ENCODE measurements around the gene TBC1D4. TPM values are rescaled to one million over a fixed set of nuclear protein-coding genes. Genes with fewer than 3 reads are reported as not detected.

TBC1D4 gene
- total RNA-seq, 4 donors from 2014 or later = 38.5 to 53.0 (median 44.1) TPM

DNA sequence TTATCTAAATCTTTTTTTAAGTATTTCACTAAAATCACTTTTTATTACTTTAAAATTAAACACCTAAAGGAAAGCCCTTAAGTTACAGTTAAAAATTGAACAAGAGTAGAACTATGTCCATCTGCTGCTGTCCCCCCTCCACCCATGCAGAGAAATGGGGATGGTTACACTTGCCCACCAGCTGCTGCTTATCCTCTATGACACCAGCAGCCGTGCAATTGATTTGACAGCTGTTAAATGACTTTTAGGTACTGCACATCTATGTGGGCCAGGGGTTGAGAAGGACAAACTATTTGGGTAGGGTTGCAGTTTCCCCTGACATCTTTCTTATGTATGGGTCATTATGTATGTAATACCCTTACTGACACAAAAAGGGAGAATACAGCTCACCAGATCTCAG is 77.2 kb downstream of the TBC1D4 start:
- no peak overlapping the region for H3K4me3 ChIP-seq (ENCODE audit: low read depth, poor library complexity, severe bottlenecking)
- intact Hi-C loops (cut with DNase I; ENCODE audit: low total_unique reads) = no loop called here
- 83 to 88% methylated on average over 1 of the region's 1 CpG for WGBS, 2 donors

DNA sequence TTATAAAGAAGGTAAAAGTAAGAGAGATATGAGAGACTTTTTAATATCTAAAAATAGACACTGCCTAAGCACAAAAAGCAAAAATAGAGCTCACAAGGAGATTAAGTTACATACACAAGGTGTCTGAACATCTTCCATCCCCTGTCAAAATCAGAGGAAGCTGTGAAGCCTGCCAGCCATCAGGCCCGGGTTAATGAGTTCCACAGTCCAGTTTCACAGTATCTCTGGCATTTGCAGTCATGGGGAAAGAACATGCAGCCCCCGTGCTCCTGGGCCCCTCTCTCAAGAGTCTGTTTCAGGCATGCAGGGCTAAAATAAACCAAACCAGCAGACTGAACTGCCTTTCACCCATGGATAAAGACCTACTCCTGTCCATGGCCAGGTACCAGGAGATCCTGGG is 79.2 kb downstream of the TBC1D4 start:
- TF ChIP-seq POLR2A (IDR thresholded peaks at IDR 0.05) = no peak
- TF ChIP-seq, protein P1, sequence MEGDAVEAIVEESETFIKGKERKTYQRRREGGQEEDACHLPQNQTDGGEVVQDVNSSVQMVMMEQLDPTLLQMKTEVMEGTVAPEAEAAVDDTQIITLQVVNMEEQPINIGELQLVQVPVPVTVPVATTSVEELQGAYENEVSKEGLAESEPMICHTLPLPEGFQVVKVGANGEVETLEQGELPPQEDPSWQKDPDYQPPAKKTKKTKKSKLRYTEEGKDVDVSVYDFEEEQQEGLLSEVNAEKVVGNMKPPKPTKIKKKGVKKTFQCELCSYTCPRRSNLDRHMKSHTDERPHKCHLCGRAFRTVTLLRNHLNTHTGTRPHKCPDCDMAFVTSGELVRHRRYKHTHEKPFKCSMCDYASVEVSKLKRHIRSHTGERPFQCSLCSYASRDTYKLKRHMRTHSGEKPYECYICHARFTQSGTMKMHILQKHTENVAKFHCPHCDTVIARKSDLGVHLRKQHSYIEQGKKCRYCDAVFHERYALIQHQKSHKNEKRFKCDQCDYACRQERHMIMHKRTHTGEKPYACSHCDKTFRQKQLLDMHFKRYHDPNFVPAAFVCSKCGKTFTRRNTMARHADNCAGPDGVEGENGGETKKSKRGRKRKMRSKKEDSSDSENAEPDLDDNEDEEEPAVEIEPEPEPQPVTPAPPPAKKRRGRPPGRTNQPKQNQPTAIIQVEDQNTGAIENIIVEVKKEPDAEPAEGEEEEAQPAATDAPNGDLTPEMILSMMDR (IDR thresholded peaks at IDR 0.05) = no peak
- WGBS, 2 donors = 67 to 69% methylated on average over 2 of the region's 2 CpGs
- intact Hi-C loops (cut with DNase I; ENCODE audit: low total_unique reads) = no loop called here

More for the DNA sequence above, 77.2 kb downstream of the TBC1D4 start:
- no peak for DNase-seq (ENCODE audit: low spot score in 2 of 2)
- TF ChIP-seq, protein P1 (IDR thresholded peaks at IDR 0.05) = no peak
- no peak for TF ChIP-seq POLR2A (IDR thresholded peaks at IDR 0.05)

DNA sequence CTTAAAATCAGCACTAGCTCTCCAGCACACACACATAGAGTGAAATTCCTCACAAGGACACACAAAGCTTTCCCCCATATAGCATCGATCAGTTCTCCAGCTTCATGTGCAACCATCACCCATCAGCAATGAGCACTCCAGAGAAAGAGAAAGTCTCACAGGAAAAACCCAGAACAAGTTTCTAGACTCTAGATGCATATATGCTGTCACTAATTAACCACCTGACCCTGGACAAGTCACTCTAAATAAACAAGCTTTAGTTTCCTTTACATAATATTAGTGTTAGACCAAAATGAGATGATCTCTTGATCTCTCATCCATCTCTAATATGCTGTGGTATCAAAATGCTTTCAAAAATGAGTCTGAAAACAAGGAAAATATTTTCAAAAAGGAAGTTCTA is 81.2 kb downstream of the TBC1D4 start:
- intact Hi-C loops (cut with DNase I; ENCODE audit: low total_unique reads) = no loop called here
- H3K4me3 ChIP-seq (ENCODE audit: low read depth, poor library complexity, severe bottlenecking) = no peak overlapping the region
- no peak for DNase-seq (ENCODE audit: low spot score in 2 of 2)
- 96 to 100% methylated on average over 1 of the region's 1 CpG for WGBS, 2 donors
- no peak for TF ChIP-seq POLR2A (IDR thresholded peaks at IDR 0.05)
- TF ChIP-seq, protein P1 (IDR thresholded peaks at IDR 0.05) = no peak

More for the DNA sequence above, 79.2 kb downstream of the TBC1D4 start:
- H3K4me3 ChIP-seq (ENCODE audit: low read depth, poor library complexity, severe bottlenecking) = no peak overlapping the region
- DNase-seq (ENCODE audit: low spot score in 2 of 2) = no peak

DNA sequence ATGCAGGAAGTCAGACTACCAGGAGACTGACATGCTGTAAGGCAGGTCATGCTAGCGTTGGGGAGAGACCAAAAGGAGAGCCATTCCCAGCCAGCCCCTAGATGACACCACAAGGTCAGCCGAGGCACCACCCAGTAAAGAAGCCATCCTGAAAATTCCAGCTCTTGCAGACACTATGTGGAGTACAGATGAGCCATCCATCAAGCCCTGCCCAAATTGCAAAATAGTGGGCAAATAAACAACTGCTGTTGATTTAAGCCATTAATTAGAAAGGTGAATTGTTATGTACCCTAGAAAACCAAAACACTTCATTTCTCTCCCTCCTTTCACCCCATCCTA is 82.1 kb downstream of the TBC1D4 start:
- TF ChIP-seq, protein P1 (IDR thresholded peaks at IDR 0.05) = no peak
- TF ChIP-seq POLR2A (IDR thresholded peaks at IDR 0.05) = no peak
- 75 to 87% methylated on average over 2 of the region's 2 CpGs for WGBS, 2 donors

DNA sequence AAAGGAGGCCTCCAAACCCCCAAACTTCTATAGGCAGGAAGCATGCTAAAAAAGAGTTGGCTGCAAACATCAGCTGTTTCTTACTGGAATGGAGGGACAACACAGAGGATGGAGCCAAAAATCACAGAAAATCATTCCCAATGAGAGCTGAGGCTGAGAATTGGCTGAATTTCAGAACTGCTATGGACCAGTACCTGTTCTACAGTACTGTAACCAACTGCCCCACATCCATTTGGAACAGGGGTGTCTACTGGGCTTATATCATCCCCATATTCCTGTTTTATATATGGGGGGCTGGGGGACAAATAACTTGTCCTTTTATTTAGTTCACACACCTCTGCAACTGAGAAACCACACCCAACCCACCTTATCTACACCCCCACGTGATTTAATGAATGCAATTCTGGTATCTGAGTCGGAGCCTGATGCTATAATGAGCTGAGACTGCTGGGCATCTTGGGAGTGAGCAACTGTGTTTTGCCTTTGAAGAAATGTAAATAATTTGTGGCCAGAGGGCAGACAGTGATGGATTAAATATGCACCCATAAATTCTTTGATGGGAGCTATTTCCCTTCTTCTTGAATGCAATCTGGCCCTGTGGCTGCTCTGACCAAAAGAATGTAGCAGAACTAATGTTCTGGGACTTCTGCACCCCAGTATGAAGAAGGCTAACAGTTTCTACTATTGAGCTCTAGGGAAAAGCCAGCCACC is 82.6 kb downstream of the TBC1D4 start:
- no peak for DNase-seq (ENCODE audit: low spot score in 2 of 2)
- H3K4me3 ChIP-seq (ENCODE audit: low read depth, poor library complexity, severe bottlenecking) = no peak overlapping the region
- WGBS, 2 donors = 86 to 89% methylated on average over 2 of the region's 2 CpGs
- intact Hi-C loops (cut with DNase I; ENCODE audit: low total_unique reads) = no loop called here
- no peak for TF ChIP-seq POLR2A (IDR thresholded peaks at IDR 0.05)

More for the DNA sequence above, 82.1 kb downstream of the TBC1D4 start:
- intact Hi-C loops (cut with DNase I; ENCODE audit: low total_unique reads) = no loop called here
- no peak overlapping the region for H3K4me3 ChIP-seq (ENCODE audit: low read depth, poor library complexity, severe bottlenecking)
- DNase-seq (ENCODE audit: low spot score in 2 of 2) = no peak

DNA sequence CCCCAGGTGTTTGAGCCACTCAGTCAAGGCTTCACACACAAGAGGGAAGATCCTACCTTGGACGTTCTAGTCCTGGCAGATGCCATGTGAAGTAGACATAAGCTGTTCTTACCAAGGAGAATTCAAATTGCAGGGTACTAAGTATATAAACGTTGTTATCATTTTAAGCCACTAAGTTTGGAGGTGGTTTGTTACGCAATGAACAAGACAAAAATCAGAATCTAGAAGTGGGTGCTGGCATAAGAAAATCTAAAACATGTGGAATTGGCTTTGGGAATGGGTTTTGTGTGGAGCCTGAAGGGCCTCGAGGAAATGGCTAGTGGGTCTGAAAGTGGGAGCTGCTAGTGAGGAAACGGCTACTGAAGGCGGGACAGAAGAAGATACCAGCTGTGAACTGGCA is 83.9 kb downstream of the TBC1D4 start:
- no peak for DNase-seq (ENCODE audit: low spot score in 2 of 2)
- H3K4me3 ChIP-seq (ENCODE audit: low read depth, poor library complexity, severe bottlenecking) = no peak overlapping the region
- intact Hi-C loops (cut with DNase I; ENCODE audit: low total_unique reads) = no loop called here
- 87 to 95% methylated on average over 6 of the region's 6 CpGs for WGBS, 2 donors
- TF ChIP-seq POLR2A (IDR thresholded peaks at IDR 0.05) = no peak
- TF ChIP-seq, protein P1 (IDR thresholded peaks at IDR 0.05) = no peak
